H1 (cell line): Measurements from ENCODE around the gene CHDH. TPM values are rescaled to one million over a fixed set of nuclear protein-coding genes. Genes with fewer than 3 reads are reported as not detected.

Experiments
- BACH1 ChIP-seq: IDR thresholded peaks from 2 replicates; pipeline ENCODE4 v1.6.1; 2012; ENCODE audit warnings: low read length, improper control_type of control experiment
- CHD7 ChIP-seq: fragments of 300-600 bp; sonication (generic); IDR thresholded peaks from 2 replicates; pipeline ENCODE4 v1.7.1; 2012; ENCODE audit warnings: low read length, moderate library complexity, mild to moderate bottlenecking, inconsistent platforms; ENCODE audit not compliant: insufficient replicate concordance
- CREB1 ChIP-seq: IDR thresholded peaks from 2 replicates; pipeline ENCODE4 v1.6.1; 2012; ENCODE audit warnings: inconsistent platforms
- EP300 ChIP-seq, 2 experiments: IDR thresholded peaks; 1 replicate in 1 of 2; 2 replicates in 1 of 2; pipeline ENCODE4 v1.6.1; 2011 to 2012; ENCODE audit warnings: low read depth in 2 of 2, low read length in 2 of 2, mild to moderate bottlenecking in 2 of 2, borderline replicate concordance in 1 of 2, inconsistent platforms in 1 of 2, moderate library complexity in 1 of 2
- HDAC2 ChIP-seq, 2 experiments: fragments of 300-600 bp in 1 of 2; sonication (generic) in 1 of 2; IDR thresholded peaks; 2 replicates each; pipeline ENCODE4 v1.6.1; 2011 to 2012; ENCODE audit warnings: low read depth in 2 of 2, low read length in 2 of 2, mild to moderate bottlenecking in 2 of 2, moderate library complexity in 2 of 2, borderline replicate concordance in 1 of 2, inconsistent platforms in 1 of 2
- KDM4A ChIP-seq: IDR thresholded peaks from one replicate; pipeline ENCODE4 v1.7.1; 2012; ENCODE audit warnings: low read depth, mild to moderate bottlenecking, moderate library complexity, low read length, inconsistent platforms; ENCODE audit not compliant: severe bottlenecking
- MAFK ChIP-seq: IDR thresholded peaks from 2 replicates; pipeline ENCODE4 v1.6.1; 2012; ENCODE audit warnings: low read depth, mild to moderate bottlenecking, improper control_type of control experiment, low read length
- NANOG ChIP-seq: IDR thresholded peaks from 2 replicates; pipeline ENCODE4 v1.6.1; 2011; ENCODE audit warnings: low read length, low read depth, mild to moderate bottlenecking, inconsistent platforms; ENCODE audit not compliant: insufficient read depth, poor library complexity, severe bottlenecking
- POLR2A ChIP-seq, 2 experiments: IDR thresholded peaks; 1 replicate in 1 of 2; 2 replicates in 1 of 2; pipeline ENCODE4 v1.6.1; 2011; ENCODE audit warnings: low read depth in 2 of 2, low read length in 2 of 2, mild to moderate bottlenecking in 2 of 2; ENCODE audit errors: control extremely low read depth in 1 of 2
- RAD21 ChIP-seq, 2 experiments: IDR thresholded peaks in 1 of 2; conservative IDR thresholded peaks in 1 of 2; 2 replicates each; pipeline ENCODE4 v1.6.1; 2011; ENCODE audit warnings: low read depth in 2 of 2, low read length in 2 of 2, improper control_type of control experiment in 1 of 2, inconsistent platforms in 1 of 2, mild to moderate bottlenecking in 1 of 2, moderate library complexity in 1 of 2
- RFX5 ChIP-seq: IDR thresholded peaks from 2 replicates; pipeline ENCODE4 v1.6.1; 2011; ENCODE audit warnings: low read depth, low read length, improper control_type of control experiment, borderline replicate concordance
- TBP ChIP-seq: IDR thresholded peaks from 2 replicates; pipeline ENCODE4 v1.6.1; 2011; ENCODE audit warnings: low read depth, low read length, improper control_type of control experiment
- polyA plus RNA-seq, 7 experiments: library from polyadenylated mRNA; depleted of rRNA in 3 of 7; stranded (reverse) in 5 of 7; unstranded in 2 of 7; fragments of >200 nt in 5 of 7; fragments of 200-250 nt in 2 of 7; gene quantifications; 1 replicate in 5 of 7; 2 replicates in 1 of 7; 4 replicates in 1 of 7; pipeline versions ENCODE4 v1.2.1 to v1.2.3, GENCODE V29; 2011 to 2013; ENCODE audit warnings: missing spikeins in 2 of 7, mixed read lengths in 2 of 7
- total RNA-seq: library from RNA; stranded (reverse); fragmentation: NEBNext Ultra II Directional; extraction: Animal tissue kit (Norgen Biotek cat#: 25700); gene quantifications from 2 replicates; pipeline ENCODE4 v1.2.1, GENCODE V29; 2021

Gene CHDH
- total and polyA plus RNA-seq, 2 of the 8 experiments (the other 6 are each of a cell fraction or from before 2014, with no cell fraction given), result 4.9 to 10.3 TPM

- no peak for TF ChIP-seq CHD7
- no peak for TF ChIP-seq POLR2A (IDR thresholded peaks at IDR 0.05; ENCODE audit: control extremely low read depth in 1 of 2, low read depth in 2 of 2, low read length in 2 of 2)
- TF ChIP-seq MAFK, result no peak
- TF ChIP-seq KDM4A, result no peak
- TF ChIP-seq HDAC2 (IDR thresholded peaks at IDR 0.05; ENCODE audit: borderline replicate concordance in 1 of 2, low read depth in 2 of 2, low read length in 2 of 2), result no peak
- TF ChIP-seq BACH1, result no peak
- no peak for TF ChIP-seq RFX5
- no peak for TF ChIP-seq EP300 (IDR thresholded peaks at IDR 0.05; ENCODE audit: borderline replicate concordance in 1 of 2, low read depth in 2 of 2, low read length in 2 of 2)
- TF ChIP-seq NANOG, result no peak
- TF ChIP-seq CREB1, result no peak
- TF ChIP-seq TBP, result no peak
- no peak for TF ChIP-seq RAD21 (IDR thresholded peaks at IDR 0.05 in 1 of 2, conservative IDR thresholded peaks at IDR 0.05 in 1 of 2; ENCODE audit: low read depth in 2 of 2, low read length in 2 of 2)
These were observed 8.9 kb downstream of the CHDH start (continued) for GRCh38 chr3:53837331-53837730.
